Measurements from ENCODE around the gene GDPD2. TPM values are rescaled to one million over a fixed set of nuclear protein-coding genes. Genes with fewer than 3 reads are reported as not detected.

Gene GDPD2
- total and polyA plus RNA-seq, 2 of the 13 experiments (the other 11 are each of a cell fraction or from before 2014, with no cell fraction given) = 0.04 to 0.08 TPM

DNA sequence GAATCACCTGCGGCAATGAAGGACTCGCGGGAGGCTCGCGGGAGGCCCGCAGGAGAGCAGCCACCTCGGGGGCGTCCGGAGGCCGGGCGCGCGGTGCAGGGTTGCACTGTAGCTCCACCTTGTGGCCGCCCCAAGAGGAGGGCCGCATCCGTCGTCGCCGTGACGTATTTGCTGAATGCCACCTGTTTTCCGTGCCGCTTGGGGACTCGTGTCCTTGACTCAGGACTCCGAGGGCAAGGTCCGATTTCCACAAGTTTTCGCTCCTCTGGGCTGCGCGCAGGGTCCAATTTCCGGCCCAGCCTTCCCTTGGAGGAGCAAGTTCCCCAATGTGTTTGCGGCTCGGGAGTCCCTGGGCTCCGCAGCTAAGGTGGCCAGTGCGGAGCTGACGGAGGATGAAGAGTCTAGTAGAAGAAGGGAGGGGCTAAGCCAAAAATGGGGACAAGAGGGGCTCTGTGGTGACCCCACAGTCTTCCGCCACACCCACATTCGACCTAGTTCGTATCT is 10.8 kb downstream of the GDPD2 start (continued):
- TF ChIP-seq, protein P1, sequence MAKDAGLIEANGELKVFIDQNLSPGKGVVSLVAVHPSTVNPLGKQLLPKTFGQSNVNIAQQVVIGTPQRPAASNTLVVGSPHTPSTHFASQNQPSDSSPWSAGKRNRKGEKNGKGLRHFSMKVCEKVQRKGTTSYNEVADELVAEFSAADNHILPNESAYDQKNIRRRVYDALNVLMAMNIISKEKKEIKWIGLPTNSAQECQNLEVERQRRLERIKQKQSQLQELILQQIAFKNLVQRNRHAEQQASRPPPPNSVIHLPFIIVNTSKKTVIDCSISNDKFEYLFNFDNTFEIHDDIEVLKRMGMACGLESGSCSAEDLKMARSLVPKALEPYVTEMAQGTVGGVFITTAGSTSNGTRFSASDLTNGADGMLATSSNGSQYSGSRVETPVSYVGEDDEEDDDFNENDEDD (CRISPR knock-in tag; IDR thresholded peaks at IDR 0.05; ENCODE audit: borderline replicate concordance) = 0 out of 2 replicates have a peak, but pooled peaks have one; percentile 48
- TF ChIP-seq MED1 (CRISPR knock-in tag; IDR thresholded peaks at IDR 0.05) (peak; percentile 38; the same call in 1 of the 2 replicates), KDM2A (CRISPR knock-in tag; IDR thresholded peaks at IDR 0.05; ENCODE audit: borderline replicate concordance, low read depth) (peak; percentile 73), GATAD1 (CRISPR knock-in tag; IDR thresholded peaks at IDR 0.05) (peak; percentile 66), ZNF777 (CRISPR knock-in tag; IDR thresholded peaks at IDR 0.05) (0 out of 2 replicates have a peak, but pooled peaks have one; percentile 43), ZNF563 (CRISPR knock-in tag; IDR thresholded peaks at IDR 0.05) (no peak), LCORL (IDR thresholded peaks at IDR 0.05) (no peak), LCORL (CRISPR knock-in tag; IDR thresholded peaks at IDR 0.05) (0 out of 2 replicates have a peak, but pooled peaks have one; percentile 61), MYC (CRISPR knock-in tag; IDR thresholded peaks at IDR 0.05; ENCODE audit: borderline replicate concordance) (peak; percentile 39), ETV5 (CRISPR knock-in tag; IDR thresholded peaks at IDR 0.05; ENCODE audit: borderline replicate concordance) (peak; percentile 54), ZNF709 (CRISPR knock-in tag; IDR thresholded peaks at IDR 0.05) (0 out of 2 replicates have a peak, but pooled peaks have one; percentile 26), STAG1 (CRISPR knock-in tag; IDR thresholded peaks at IDR 0.05) (peak; percentile 65)
- TF ChIP-seq, protein P2, sequence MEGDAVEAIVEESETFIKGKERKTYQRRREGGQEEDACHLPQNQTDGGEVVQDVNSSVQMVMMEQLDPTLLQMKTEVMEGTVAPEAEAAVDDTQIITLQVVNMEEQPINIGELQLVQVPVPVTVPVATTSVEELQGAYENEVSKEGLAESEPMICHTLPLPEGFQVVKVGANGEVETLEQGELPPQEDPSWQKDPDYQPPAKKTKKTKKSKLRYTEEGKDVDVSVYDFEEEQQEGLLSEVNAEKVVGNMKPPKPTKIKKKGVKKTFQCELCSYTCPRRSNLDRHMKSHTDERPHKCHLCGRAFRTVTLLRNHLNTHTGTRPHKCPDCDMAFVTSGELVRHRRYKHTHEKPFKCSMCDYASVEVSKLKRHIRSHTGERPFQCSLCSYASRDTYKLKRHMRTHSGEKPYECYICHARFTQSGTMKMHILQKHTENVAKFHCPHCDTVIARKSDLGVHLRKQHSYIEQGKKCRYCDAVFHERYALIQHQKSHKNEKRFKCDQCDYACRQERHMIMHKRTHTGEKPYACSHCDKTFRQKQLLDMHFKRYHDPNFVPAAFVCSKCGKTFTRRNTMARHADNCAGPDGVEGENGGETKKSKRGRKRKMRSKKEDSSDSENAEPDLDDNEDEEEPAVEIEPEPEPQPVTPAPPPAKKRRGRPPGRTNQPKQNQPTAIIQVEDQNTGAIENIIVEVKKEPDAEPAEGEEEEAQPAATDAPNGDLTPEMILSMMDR (CRISPR knock-in tag; IDR thresholded peaks at IDR 0.05) = peak; percentile 92
- TF ChIP-seq, protein P3, sequence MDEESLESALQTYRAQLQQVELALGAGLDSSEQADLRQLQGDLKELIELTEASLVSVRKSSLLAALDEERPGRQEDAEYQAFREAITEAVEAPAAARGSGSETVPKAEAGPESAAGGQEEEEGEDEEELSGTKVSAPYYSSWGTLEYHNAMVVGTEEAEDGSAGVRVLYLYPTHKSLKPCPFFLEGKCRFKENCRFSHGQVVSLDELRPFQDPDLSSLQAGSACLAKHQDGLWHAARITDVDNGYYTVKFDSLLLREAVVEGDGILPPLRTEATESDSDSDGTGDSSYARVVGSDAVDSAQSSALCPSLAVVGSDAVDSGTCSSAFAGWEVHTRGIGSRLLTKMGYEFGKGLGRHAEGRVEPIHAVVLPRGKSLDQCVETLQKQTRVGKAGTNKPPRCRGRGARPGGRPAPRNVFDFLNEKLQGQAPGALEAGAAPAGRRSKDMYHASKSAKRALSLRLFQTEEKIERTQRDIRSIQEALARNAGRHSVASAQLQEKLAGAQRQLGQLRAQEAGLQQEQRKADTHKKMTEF (CRISPR knock-in tag; IDR thresholded peaks at IDR 0.05) = peak; percentile 30; the same call in 1 of the 2 replicates
- TF ChIP-seq, protein P4, sequence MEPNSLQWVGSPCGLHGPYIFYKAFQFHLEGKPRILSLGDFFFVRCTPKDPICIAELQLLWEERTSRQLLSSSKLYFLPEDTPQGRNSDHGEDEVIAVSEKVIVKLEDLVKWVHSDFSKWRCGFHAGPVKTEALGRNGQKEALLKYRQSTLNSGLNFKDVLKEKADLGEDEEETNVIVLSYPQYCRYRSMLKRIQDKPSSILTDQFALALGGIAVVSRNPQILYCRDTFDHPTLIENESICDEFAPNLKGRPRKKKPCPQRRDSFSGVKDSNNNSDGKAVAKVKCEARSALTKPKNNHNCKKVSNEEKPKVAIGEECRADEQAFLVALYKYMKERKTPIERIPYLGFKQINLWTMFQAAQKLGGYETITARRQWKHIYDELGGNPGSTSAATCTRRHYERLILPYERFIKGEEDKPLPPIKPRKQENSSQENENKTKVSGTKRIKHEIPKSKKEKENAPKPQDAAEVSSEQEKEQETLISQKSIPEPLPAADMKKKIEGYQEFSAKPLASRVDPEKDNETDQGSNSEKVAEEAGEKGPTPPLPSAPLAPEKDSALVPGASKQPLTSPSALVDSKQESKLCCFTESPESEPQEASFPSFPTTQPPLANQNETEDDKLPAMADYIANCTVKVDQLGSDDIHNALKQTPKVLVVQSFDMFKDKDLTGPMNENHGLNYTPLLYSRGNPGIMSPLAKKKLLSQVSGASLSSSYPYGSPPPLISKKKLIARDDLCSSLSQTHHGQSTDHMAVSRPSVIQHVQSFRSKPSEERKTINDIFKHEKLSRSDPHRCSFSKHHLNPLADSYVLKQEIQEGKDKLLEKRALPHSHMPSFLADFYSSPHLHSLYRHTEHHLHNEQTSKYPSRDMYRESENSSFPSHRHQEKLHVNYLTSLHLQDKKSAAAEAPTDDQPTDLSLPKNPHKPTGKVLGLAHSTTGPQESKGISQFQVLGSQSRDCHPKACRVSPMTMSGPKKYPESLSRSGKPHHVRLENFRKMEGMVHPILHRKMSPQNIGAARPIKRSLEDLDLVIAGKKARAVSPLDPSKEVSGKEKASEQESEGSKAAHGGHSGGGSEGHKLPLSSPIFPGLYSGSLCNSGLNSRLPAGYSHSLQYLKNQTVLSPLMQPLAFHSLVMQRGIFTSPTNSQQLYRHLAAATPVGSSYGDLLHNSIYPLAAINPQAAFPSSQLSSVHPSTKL (CRISPR knock-in tag; IDR thresholded peaks at IDR 0.05) = peak; percentile 55; the same call in 1 of the 2 replicates
- TF ChIP-seq, protein P5, sequence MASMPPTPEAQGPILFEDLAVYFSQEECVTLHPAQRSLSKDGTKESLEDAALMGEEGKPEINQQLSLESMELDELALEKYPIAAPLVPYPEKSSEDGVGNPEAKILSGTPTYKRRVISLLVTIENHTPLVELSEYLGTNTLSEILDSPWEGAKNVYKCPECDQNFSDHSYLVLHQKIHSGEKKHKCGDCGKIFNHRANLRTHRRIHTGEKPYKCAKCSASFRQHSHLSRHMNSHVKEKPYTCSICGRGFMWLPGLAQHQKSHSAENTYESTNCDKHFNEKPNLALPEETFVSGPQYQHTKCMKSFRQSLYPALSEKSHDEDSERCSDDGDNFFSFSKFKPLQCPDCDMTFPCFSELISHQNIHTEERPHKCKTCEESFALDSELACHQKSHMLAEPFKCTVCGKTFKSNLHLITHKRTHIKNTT (CRISPR knock-in tag; IDR thresholded peaks at IDR 0.05) = no peak
- TF ChIP-seq, protein P6, sequence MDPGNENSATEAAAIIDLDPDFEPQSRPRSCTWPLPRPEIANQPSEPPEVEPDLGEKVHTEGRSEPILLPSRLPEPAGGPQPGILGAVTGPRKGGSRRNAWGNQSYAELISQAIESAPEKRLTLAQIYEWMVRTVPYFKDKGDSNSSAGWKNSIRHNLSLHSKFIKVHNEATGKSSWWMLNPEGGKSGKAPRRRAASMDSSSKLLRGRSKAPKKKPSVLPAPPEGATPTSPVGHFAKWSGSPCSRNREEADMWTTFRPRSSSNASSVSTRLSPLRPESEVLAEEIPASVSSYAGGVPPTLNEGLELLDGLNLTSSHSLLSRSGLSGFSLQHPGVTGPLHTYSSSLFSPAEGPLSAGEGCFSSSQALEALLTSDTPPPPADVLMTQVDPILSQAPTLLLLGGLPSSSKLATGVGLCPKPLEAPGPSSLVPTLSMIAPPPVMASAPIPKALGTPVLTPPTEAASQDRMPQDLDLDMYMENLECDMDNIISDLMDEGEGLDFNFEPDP (CRISPR knock-in tag; conservative IDR thresholded peaks at IDR 0.05) = no peak
- TF ChIP-seq, protein P7, sequence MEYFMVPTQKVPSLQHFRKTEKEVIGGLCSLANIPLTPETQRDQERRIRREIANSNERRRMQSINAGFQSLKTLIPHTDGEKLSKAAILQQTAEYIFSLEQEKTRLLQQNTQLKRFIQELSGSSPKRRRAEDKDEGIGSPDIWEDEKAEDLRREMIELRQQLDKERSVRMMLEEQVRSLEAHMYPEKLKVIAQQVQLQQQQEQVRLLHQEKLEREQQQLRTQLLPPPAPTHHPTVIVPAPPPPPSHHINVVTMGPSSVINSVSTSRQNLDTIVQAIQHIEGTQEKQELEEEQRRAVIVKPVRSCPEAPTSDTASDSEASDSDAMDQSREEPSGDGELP (IDR thresholded peaks at IDR 0.05; ENCODE audit: borderline replicate concordance, low read depth) = peak; percentile 72; the same call in 1 of the 2 replicates

All from HepG2 (cell line).